MCF 10A (cell line): ENCODE measurements around the gene WDR45B. TPM values are rescaled to one million over a fixed set of nuclear protein-coding genes. Genes with fewer than 3 reads are reported as not detected.

Experiments used
- BruUV-seq: library from RNA; stranded (reverse); fragments of 400-500 nt; replicated peaks from 2 replicates; lab custom pipeline; 2021; lab: Mats Ljungman, UMichigan
- CTCF ChIA-PET: fragments of 300-600 bp; sonication (Branson Sonifier 250); formaldehyde crosslinking; extraction: SDS; loops from one replicate; lab custom pipeline; 2021; ENCODE audit warnings: antibody characterized with exemption, inconsistent platforms; lab: Yijun Ruan, JAX
- POLR2A ChIA-PET: fragments of 300-600, 350-650 bp; sonication (Branson Sonifier 250); formaldehyde crosslinking; extraction: SDS; loops from one replicate; lab custom pipeline; 2020; ENCODE audit warnings: antibody characterized with exemption, inconsistent platforms; lab: Yijun Ruan, JAX
- DNase-seq: peaks from one replicate; pipeline ENCODE4 v3.0.0-alpha.2; 2018; ENCODE audit not compliant: unreplicated experiment
- H3K27ac Mint-ChIP-seq: one replicate; pipeline ENCODE4 v1.8.0; 2022; ENCODE audit warnings: mild to moderate bottlenecking, low read depth, mixed read lengths; ENCODE audit not compliant: unreplicated experiment
- H3K27me3 Mint-ChIP-seq: one replicate; pipeline ENCODE4 v1.8.0; 2022; ENCODE audit warnings: mixed read lengths; ENCODE audit not compliant: insufficient read depth, unreplicated experiment
- H3K36me3 Mint-ChIP-seq: one replicate; pipeline ENCODE4 v1.8.0; 2022; ENCODE audit warnings: mild to moderate bottlenecking, moderate library complexity, mixed read lengths; ENCODE audit not compliant: insufficient read depth, unreplicated experiment
- H3K4me1 Mint-ChIP-seq: one replicate; pipeline ENCODE4 v1.8.0; 2022; ENCODE audit warnings: mixed read lengths; ENCODE audit not compliant: insufficient read depth, unreplicated experiment
- H3K4me3 Mint-ChIP-seq: one replicate; pipeline ENCODE4 v1.8.0; 2022; ENCODE audit warnings: mild to moderate bottlenecking, moderate library complexity, mixed read lengths; ENCODE audit not compliant: unreplicated experiment
- H3K9me3 Mint-ChIP-seq: one replicate; pipeline ENCODE4 v1.8.0; 2022; ENCODE audit warnings: mixed read lengths; ENCODE audit not compliant: unreplicated experiment
- intact Hi-C: fragments of 100-400 bp; cut with micrococcal nuclease; formaldehyde crosslinking; loops from 2 replicates; pipeline ENCODE4 v1.14.1; 2022
- total RNA-seq: library from RNA; stranded (reverse); gene quantifications from 2 replicates; pipeline ENCODE4 v1.2.3, GENCODE V29; 2022
- TF ChIP-seq, protein P1 (sequence below): fragments of 200-600 bp; IDR thresholded peaks from one replicate; pipeline ENCODE4 v1.8.0; 2022; ENCODE audit warnings: antibody characterized with exemption, mild to moderate bottlenecking; ENCODE audit not compliant: unreplicated experiment

WDR45B gene
- total RNA-seq, 1 experiment from 2014 or later = 88.3 TPM

DNA sequence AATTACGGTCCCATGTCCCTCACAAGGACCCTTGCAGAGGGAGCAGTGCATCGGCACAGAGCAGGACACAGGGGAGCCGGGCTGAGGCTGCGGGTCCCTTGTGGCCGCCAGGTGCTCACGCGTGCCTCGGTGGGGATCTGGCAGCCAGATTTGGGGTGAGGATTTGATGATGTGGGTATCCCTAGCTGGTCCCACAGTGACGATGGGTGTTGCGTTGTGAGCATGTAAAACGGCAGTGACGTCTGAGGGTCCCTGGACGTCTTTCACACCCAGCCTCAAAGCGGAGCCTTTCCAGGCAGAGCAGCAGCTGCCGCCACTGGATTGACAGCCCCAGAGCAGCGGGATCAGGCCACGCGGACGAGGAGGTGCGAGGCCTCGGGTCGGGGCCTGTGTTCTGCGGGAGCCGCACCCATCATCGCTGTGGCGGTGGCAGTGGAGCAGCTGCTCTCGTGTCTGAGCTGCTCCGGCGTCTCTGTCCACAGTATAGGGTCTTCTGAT is 54.6 kb downstream of the WDR45B start:
- BruUV-seq = no TSS peak
- peak overlapping the region; percentile 51 for H3K27ac Mint-ChIP-seq
- DNase-seq = no peak
- H3K4me3 Mint-ChIP-seq = peak overlapping the region; percentile 76
- TF ChIP-seq, protein P1, sequence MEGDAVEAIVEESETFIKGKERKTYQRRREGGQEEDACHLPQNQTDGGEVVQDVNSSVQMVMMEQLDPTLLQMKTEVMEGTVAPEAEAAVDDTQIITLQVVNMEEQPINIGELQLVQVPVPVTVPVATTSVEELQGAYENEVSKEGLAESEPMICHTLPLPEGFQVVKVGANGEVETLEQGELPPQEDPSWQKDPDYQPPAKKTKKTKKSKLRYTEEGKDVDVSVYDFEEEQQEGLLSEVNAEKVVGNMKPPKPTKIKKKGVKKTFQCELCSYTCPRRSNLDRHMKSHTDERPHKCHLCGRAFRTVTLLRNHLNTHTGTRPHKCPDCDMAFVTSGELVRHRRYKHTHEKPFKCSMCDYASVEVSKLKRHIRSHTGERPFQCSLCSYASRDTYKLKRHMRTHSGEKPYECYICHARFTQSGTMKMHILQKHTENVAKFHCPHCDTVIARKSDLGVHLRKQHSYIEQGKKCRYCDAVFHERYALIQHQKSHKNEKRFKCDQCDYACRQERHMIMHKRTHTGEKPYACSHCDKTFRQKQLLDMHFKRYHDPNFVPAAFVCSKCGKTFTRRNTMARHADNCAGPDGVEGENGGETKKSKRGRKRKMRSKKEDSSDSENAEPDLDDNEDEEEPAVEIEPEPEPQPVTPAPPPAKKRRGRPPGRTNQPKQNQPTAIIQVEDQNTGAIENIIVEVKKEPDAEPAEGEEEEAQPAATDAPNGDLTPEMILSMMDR = no peak
- peaks cover 6% of the 10 kb centered on the region for H3K4me1 Mint-ChIP-seq
- POLR2A ChIA-PET = interaction anchor here (0.7 to 1.2 kb wide), 2 partner anchors 54 to 57 kb away, joined by 3 to 4 read pairs; no protein-coding TSS in a partner anchor
- H3K9me3 Mint-ChIP-seq = no peaks in the 10 kb centered on the region
- peaks cover 67% of the 10 kb centered on the region for H3K36me3 Mint-ChIP-seq
- no peaks in the 10 kb centered on the region for H3K27me3 Mint-ChIP-seq
- CTCF ChIA-PET = no interaction called here
- intact Hi-C loops = loop anchor here (2.0 kb wide), 1 partner anchor 255 kb away; no protein-coding TSS in a partner anchor

DNA sequence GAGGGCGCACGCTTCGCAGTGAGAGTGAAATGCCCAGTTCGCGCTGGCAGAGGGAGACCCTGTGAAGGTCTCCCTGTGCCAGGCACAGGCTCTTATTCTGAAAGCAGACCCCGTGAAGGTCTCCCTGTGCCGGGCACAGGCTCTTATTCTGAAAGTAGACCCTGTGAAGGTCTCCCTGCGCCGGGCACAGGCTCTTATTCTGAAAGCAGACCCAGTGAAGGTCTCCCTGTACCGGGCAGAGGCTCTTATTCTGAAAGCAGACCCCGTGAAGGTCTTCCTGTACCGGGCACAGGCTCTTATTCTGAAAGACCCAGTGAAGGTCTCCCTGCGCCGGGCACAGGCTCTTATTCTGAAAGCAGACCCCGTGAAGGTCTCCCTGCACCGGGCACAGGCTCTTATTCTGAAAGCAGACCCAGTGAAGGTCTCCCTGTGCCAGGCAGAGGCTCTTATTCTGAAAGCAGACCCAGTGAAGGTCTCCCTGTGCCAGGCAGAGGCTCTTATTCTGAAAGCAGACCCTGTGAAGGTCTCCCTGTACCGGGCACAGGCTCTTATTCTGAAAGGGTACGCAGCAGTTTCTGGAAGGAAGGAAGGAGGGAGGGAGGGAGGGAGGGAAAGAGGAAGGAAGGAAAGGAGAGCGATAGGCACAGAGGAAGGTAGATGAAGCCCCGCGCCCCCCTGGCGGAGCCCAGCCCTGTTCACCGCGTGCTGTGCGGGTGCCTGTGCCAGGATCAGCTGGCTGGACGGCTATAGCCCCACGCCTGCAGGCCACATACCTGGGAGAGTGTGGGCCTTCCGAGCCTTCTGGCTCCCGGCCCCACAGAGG is 55.3 kb downstream of the WDR45B start:
- Mint-ChIP-seq H3K36me3 (peaks cover 67% of the 10 kb centered on the region), H3K4me3 (peak overlapping the region; percentile 76), H3K27me3 (no peaks in the 10 kb centered on the region), H3K4me1 (peaks cover 6% of the 10 kb centered on the region), H3K27ac (peak overlapping the region; percentile 59), H3K9me3 (no peaks in the 10 kb centered on the region)
- no TSS peak for BruUV-seq
- DNase-seq = peak; percentile 81
- TF ChIP-seq, protein P1 = no peak
- ChIA-PET POLR2A (interaction anchor here (0.8 kb wide), 1 partner anchor 254 kb away, joined by 4 read pairs; no protein-coding TSS in a partner anchor), CTCF (no interaction called here)
- intact Hi-C loops = loop anchor here (2.0 kb wide), 1 partner anchor 254 kb away; no protein-coding TSS in a partner anchor

DNA sequence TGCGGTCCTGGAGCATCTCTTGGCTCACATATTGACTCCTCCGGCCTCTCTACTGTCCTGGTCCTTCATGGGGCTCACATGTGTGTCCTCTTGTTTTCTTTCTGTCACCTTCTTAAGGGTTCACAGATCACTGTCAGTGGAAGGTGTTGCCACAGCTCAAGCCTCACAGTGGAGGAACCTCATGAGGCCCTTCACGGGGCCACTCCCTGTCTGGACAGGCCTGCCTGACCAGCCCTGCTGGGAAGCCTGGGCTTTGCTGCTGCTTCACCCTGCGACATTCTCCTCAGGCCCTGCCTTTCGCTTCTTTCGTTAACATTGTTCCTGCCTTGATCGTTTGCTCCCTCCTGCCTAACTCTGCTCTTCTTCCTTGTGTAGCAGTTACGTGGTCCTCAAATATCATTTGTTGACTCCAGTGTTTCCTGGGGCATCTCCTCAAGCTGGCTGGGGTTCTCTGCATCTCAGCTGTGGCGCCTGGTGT is 55.9 kb downstream of the WDR45B start:
- Mint-ChIP-seq H3K36me3 (peaks cover 67% of the 10 kb centered on the region), H3K4me3 (no peak overlapping the region), H3K4me1 (peaks cover 6% of the 10 kb centered on the region), H3K27me3 (no peaks in the 10 kb centered on the region), H3K9me3 (no peaks in the 10 kb centered on the region), H3K27ac (peak overlapping the region; percentile 59)
- BruUV-seq = no TSS peak
- CTCF ChIA-PET = interaction anchor here (1.3 kb wide), 1 partner anchor 38 kb away, joined by 4 read pairs; no protein-coding TSS in a partner anchor
- TF ChIP-seq, protein P1 = no peak
- DNase-seq = no peak
- intact Hi-C loops = loop anchor here (2.0 kb wide), 1 partner anchor 254 kb away; no protein-coding TSS in a partner anchor
- POLR2A ChIA-PET = interaction anchor here (0.6 to 1.2 kb wide), 3 partner anchors 21 to 253 kb away, joined by 3 to 4 read pairs (median 4); no protein-coding TSS in a partner anchor
